ENCODE results near the gene SYT6. TPM values are rescaled to one million over a fixed set of nuclear protein-coding genes. Genes with fewer than 3 reads are reported as not detected.

The SYT6 gene
- total RNA-seq, 1 donor from 2014 or later, result not detected

DNA sequence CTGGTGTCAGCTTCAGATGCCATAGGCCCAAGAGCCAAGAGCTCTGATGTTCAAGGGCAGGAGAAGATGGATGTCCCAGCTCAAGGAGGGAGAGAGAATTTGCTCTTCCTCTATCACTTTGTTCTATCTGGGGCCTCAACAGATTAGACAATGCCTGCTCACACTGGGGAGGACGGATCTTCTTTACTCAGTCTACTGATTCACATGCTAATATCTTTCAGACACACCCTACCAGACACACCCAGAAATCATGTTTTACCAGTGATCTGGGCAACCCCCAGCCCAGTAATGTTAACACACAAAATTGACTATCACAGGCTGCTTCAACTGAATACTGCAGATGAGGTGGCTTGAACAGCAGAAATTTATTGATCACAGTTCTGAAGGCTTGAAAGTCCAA lies 105.4 kb downstream of the SYT6 start:
- Mint-ChIP-seq H3K4me3 (ENCODE audit: unreplicated experiment) (no peak overlapping the region), H3K27me3 (ENCODE audit: unreplicated experiment) (peaks cover 15% of the 10 kb centered on the region), H3K36me3 (ENCODE audit: unreplicated experiment) (no peaks in the 10 kb centered on the region), H3K27ac (ENCODE audit: unreplicated experiment) (no peak overlapping the region), H3K4me1 (ENCODE audit: unreplicated experiment) (no peaks in the 10 kb centered on the region), H3K9me3 (ENCODE audit: unreplicated experiment) (no peaks in the 10 kb centered on the region)
- DNase-seq (ENCODE audit: extremely low spot score, unreplicated experiment), result no peak
- TF ChIP-seq, protein P1, sequence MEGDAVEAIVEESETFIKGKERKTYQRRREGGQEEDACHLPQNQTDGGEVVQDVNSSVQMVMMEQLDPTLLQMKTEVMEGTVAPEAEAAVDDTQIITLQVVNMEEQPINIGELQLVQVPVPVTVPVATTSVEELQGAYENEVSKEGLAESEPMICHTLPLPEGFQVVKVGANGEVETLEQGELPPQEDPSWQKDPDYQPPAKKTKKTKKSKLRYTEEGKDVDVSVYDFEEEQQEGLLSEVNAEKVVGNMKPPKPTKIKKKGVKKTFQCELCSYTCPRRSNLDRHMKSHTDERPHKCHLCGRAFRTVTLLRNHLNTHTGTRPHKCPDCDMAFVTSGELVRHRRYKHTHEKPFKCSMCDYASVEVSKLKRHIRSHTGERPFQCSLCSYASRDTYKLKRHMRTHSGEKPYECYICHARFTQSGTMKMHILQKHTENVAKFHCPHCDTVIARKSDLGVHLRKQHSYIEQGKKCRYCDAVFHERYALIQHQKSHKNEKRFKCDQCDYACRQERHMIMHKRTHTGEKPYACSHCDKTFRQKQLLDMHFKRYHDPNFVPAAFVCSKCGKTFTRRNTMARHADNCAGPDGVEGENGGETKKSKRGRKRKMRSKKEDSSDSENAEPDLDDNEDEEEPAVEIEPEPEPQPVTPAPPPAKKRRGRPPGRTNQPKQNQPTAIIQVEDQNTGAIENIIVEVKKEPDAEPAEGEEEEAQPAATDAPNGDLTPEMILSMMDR (IDR thresholded peaks at IDR 0.05), result no peak

DNA sequence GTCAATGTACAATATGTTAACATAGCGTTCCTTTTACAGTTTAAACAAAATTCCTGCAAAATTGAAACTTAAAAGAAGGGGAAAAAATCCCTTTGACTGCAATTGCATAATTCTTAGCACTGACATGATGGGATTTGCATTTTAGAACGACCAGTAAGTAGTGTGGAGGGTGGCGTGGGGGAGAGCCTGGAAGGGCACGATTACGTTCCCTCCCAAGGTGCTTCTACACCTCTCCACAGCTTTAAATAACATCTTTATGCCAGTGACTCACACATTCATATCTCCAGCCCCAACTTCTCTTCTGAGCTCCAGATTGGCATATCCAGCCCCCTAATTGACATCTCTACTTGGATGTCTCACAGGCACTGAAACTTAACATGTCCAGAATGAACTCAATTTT lies 110.1 kb downstream of the SYT6 start:
- Mint-ChIP-seq H3K36me3 (ENCODE audit: unreplicated experiment) (no peaks in the 10 kb centered on the region), H3K9me3 (ENCODE audit: unreplicated experiment) (no peaks in the 10 kb centered on the region), H3K4me1 (ENCODE audit: unreplicated experiment) (no peaks in the 10 kb centered on the region), H3K27ac (ENCODE audit: unreplicated experiment) (no peak overlapping the region), H3K4me3 (ENCODE audit: unreplicated experiment) (no peak overlapping the region), H3K27me3 (ENCODE audit: unreplicated experiment) (peaks cover 27% of the 10 kb centered on the region)
- no peak for DNase-seq (ENCODE audit: extremely low spot score, unreplicated experiment)
- TF ChIP-seq, protein P1 (IDR thresholded peaks at IDR 0.05), result no peak

DNA sequence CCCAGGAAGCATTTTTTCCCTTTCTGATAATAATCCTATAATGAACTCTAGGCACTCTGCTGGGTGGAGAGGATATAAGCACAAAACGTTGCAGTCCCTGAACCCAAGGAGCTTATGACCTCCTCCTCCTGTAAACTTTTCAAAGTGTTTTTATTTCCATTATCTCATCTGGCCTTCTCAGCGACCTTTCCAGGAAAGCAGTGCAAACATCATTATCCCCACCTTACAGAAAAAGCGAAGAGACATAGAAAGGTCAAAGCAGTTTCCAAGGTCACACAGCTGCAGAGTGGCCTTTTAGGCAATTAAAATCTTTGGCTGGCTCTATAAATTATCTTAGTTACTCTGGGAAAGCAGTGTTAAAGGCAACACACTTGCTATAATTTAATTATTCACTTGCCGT lies 110.6 kb downstream of the SYT6 start:
- H3K9me3 Mint-ChIP-seq (ENCODE audit: unreplicated experiment), result no peaks in the 10 kb centered on the region
- no peaks in the 10 kb centered on the region for H3K4me1 Mint-ChIP-seq (ENCODE audit: unreplicated experiment)
- peaks cover 24% of the 10 kb centered on the region for H3K27me3 Mint-ChIP-seq (ENCODE audit: unreplicated experiment)
- H3K36me3 Mint-ChIP-seq (ENCODE audit: unreplicated experiment), result no peaks in the 10 kb centered on the region
- no peak for DNase-seq (ENCODE audit: extremely low spot score, unreplicated experiment)
- TF ChIP-seq, protein P1 (IDR thresholded peaks at IDR 0.05), result no peak
- H3K27ac Mint-ChIP-seq (ENCODE audit: unreplicated experiment), result no peak overlapping the region
- H3K4me3 Mint-ChIP-seq (ENCODE audit: unreplicated experiment), result no peak overlapping the region

DNA sequence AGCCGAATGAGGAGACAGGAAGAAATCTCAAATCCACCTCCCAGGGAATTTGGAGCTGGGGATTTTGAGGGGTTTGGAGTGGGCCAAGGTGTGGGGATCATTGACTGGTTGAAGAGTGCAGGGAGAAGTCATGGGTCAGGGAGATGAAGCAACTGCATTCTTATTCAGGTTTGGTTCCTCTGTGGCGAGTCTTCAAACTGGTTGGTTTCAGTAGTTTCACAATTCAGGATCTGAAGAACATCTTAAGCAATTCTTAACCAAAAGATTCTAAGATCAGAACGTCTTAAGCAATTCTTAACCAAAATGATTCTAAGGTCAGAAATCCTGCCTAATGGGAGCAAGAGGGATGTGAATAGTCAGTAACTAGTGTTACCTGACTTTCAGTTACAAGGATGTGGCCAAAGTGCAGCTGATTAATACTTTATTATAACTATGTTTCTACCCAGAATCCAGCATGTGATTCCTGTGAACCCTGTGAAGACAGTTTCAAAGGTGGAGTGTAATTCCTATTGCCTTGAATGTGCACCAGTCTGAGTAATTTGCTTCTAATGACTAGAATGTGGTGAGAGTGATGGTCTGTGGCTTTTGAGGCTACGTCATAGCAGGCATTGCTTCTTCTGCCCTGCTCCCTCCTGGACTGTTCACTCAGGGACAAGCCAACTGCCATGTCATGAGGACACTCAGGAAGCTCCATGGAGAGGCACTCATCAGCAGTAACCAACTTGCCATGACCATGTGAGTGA lies 113.2 kb downstream of the SYT6 start:
- DNase-seq (ENCODE audit: extremely low spot score, unreplicated experiment), result no peak
- no peaks in the 10 kb centered on the region for H3K4me1 Mint-ChIP-seq (ENCODE audit: unreplicated experiment)
- H3K4me3 Mint-ChIP-seq (ENCODE audit: unreplicated experiment), result no peak overlapping the region
- TF ChIP-seq, protein P1 (IDR thresholded peaks at IDR 0.05), result no peak
- no peaks in the 10 kb centered on the region for H3K36me3 Mint-ChIP-seq (ENCODE audit: unreplicated experiment)
- H3K27me3 Mint-ChIP-seq (ENCODE audit: unreplicated experiment), result peaks cover 24% of the 10 kb centered on the region
- no peaks in the 10 kb centered on the region for H3K9me3 Mint-ChIP-seq (ENCODE audit: unreplicated experiment)
- H3K27ac Mint-ChIP-seq (ENCODE audit: unreplicated experiment), result no peak overlapping the region

Other genes with a start within 250 kb of the SYT6 start
- 15.3 and 19.7 TPM in 2 replicates for gene AP4B1, start 249.1 kb downstream of the SYT6 start, total RNA-seq
- gene DCLRE1B, start 248.5 kb downstream of the SYT6 start, total RNA-seq, result 8.6 and 10.0 TPM in 2 replicates
- gene HIPK1, start 224.5 kb downstream of the SYT6 start, total RNA-seq, result 61.1 and 62.5 TPM in 2 replicates
- gene OLFML3, start 174.4 kb downstream of the SYT6 start, total RNA-seq, result 36.5 and 37.0 TPM in 2 replicates

Data from osteocyte (in vitro differentiated cells).